Kidney (tissue), 14 donors: ENCODE data around the gene PSMD11. TPM values are rescaled to one million over a fixed set of nuclear protein-coding genes. Genes with fewer than 3 reads are reported as not detected.

Experiments
- DNase-seq, 5 donors: peaks; one replicate each; pipeline ENCODE4 v3.0.0-alpha.2; 2013 to 2020
- FAIRE-seq: peaks from 2 replicates; lab custom pipeline; 2012; peaks lifted over from hg19 to GRCh38; lab: Jason Lieb, UNC
- H3K27ac ChIP-seq, 2 donors: one replicate each; pipeline ENCODE4 v1.7.0; 2013; ENCODE audit warnings: low read depth in 2 of 2, low read length in 2 of 2, inconsistent platforms in 1 of 2
- H3K27me3 ChIP-seq: one replicate; pipeline ENCODE4 v1.7.1; 2013; ENCODE audit warnings: low read length, inconsistent platforms; ENCODE audit not compliant: control insufficient read depth, insufficient read depth
- H3K36me3 ChIP-seq, 3 donors: one replicate each; pipeline versions ENCODE4 v1.7.0 to v1.7.1; 2013; ENCODE audit warnings: low read length in 3 of 3, control low read depth in 1 of 3, inconsistent platforms in 1 of 3; ENCODE audit not compliant: insufficient read depth in 3 of 3, control insufficient read depth in 2 of 3
- H3K4me1 ChIP-seq, 3 donors: one replicate each; pipeline versions ENCODE4 v1.7.0 to v1.7.1; 2013; ENCODE audit warnings: low read length in 3 of 3, inconsistent platforms in 1 of 3, low read depth in 1 of 3; ENCODE audit not compliant: control insufficient read depth in 2 of 3, insufficient read depth in 2 of 3
- H3K4me3 ChIP-seq, 3 donors: one replicate each; pipeline versions ENCODE4 v1.7.0 to v1.8.1; 2013; ENCODE audit warnings: low read length in 3 of 3, control low read depth in 1 of 3, inconsistent platforms in 1 of 3
- H3K9ac ChIP-seq, 3 donors: one replicate each; pipeline versions ENCODE4 v1.7.0 to v1.7.1; 2013; ENCODE audit warnings: low read length in 3 of 3, control low read depth in 1 of 3, inconsistent platforms in 1 of 3
- H3K9me3 ChIP-seq, 3 donors: one replicate each; pipeline versions ENCODE4 v1.7.0 to v1.7.1; 2013; ENCODE audit warnings: low read length in 3 of 3, control low read depth in 1 of 3, inconsistent platforms in 1 of 3; ENCODE audit not compliant: control insufficient read depth in 2 of 3, insufficient read depth in 1 of 3
- CTCF ChIP-seq: IDR thresholded peaks from 3 replicates; pipeline ENCODE4 v1.5.1; 2012; ENCODE audit warnings: mild to moderate bottlenecking, moderate library complexity, borderline replicate concordance; ENCODE audit not compliant: insufficient read depth; ENCODE audit errors: extremely low read depth
- intact Hi-C: fragments of 100-400 bp; cut with DNase I; formaldehyde crosslinking; loops from one replicate; pipeline ENCODE4 v1.11.1; 2022
- polyA plus RNA-seq: library from polyadenylated mRNA; stranded (reverse); fragments of 350-450 nt; fragmentation: Illumina TruSeq; extraction: RNeasy Lipid Tissue Mini Kit (QIAGEN cat#74804); gene quantifications from one replicate; pipeline ENCODE4 v1.2.3, GENCODE V29; 2014; ENCODE audit warnings: low read depth, low replicate concordance; ENCODE audit not compliant: insufficient read depth
- total RNA-seq: library from RNA; stranded (reverse); fragmentation: NEBNext Ultra II Directional; extraction: Animal tissue kit (Norgen Biotek cat#: 25700); gene quantifications from one replicate; pipeline ENCODE4 v1.2.1, GENCODE V29; 2021
- donor health status: control.
- donor health status: control.
- donor health status: control.
- donor health status: control.
- donor health status: control.
- donor health status: DM: yes; HTN: yes; CAD: no.
- donor health status: Normal renal cell carcinoma (clear cell type).

The PSMD11 gene
- total and polyA plus RNA-seq, 2 donors from 2014 or later: 65.1 to 67.5 TPM

GRCh38 chr17:32491371-32492263 lies 47.3 kb downstream of the PSMD11 start:
- peak in 1 of 5 donors; percentile 62 for DNase-seq
- no peak overlapping the region for H3K27ac ChIP-seq
- TF ChIP-seq CTCF: no peak
- intact Hi-C loops: no loop called here
- H3K36me3 ChIP-seq: no peaks in the 10 kb centered on the region
- H3K4me1 ChIP-seq: peaks cover 0 to 10% (median 0%) of the 10 kb centered on the region in 3 donors
- FAIRE-seq: no peak
- H3K4me3 ChIP-seq: no peak overlapping the region
- H3K27me3 ChIP-seq: no peaks in the 10 kb centered on the region
- H3K9me3 ChIP-seq: no peaks in the 10 kb centered on the region
- H3K9ac ChIP-seq: no peak overlapping the region

- DNase-seq: no peak
- intact Hi-C loops: no loop called here
- no peak for FAIRE-seq
- H3K4me3 ChIP-seq: no peak overlapping the region
- H3K9ac ChIP-seq: no peak overlapping the region
- no peaks in the 10 kb centered on the region for H3K36me3 ChIP-seq
- no peaks in the 10 kb centered on the region for H3K9me3 ChIP-seq
- H3K4me1 ChIP-seq: peaks cover 0 to 10% (median 0%) of the 10 kb centered on the region in 3 donors
- no peaks in the 10 kb centered on the region for H3K27me3 ChIP-seq
- TF ChIP-seq CTCF: no peak
- H3K27ac ChIP-seq: no peak overlapping the region
Measured at GRCh38 chr17:32492264-32492589, 47.9 kb downstream of the PSMD11 start.

- no peaks in the 10 kb centered on the region for H3K36me3 ChIP-seq
- no peaks in the 10 kb centered on the region for H3K9me3 ChIP-seq
- H3K4me1 ChIP-seq: peaks cover 0 to 6% (median 0%) of the 10 kb centered on the region in 3 donors
- no peak overlapping the region for H3K4me3 ChIP-seq
- H3K9ac ChIP-seq: no peak overlapping the region
- no peak overlapping the region for H3K27ac ChIP-seq
- no peak for FAIRE-seq
- no peaks in the 10 kb centered on the region for H3K27me3 ChIP-seq
- intact Hi-C loops: no loop called here
- DNase-seq: peak in 1 of 5 donors; percentile 42
- no peak for TF ChIP-seq CTCF
Measured at GRCh38 chr17:32492648-32493289, 48.5 kb downstream of the PSMD11 start.
